OCI-LY7 (cell line): ENCODE results near the gene NAV2. TPM values are rescaled to one million over a fixed set of nuclear protein-coding genes. Genes with fewer than 3 reads are reported as not detected.

ENCODE experiments used
- BruUV-seq: library from RNA; stranded (reverse); fragments of 400-500 nt; replicated peaks from 2 replicates; lab custom pipeline; 2021; lab: Mats Ljungman, UMichigan
- CTCF ChIA-PET: fragments of 300-600 bp; sonication (Branson Sonifier 250); formaldehyde crosslinking; loops from one replicate; lab custom pipeline; 2022; ENCODE audit warnings: antibody characterized with exemption; ENCODE audit not compliant: unreplicated experiment; lab: Charles Lee
- POLR2A ChIA-PET: fragments of 300-600 bp; sonication (Branson Sonifier 250); formaldehyde crosslinking; loops from one replicate; lab custom pipeline; 2022; ENCODE audit warnings: antibody characterized with exemption; lab: Charles Lee
- DNase-seq: peaks from one replicate; pipeline ENCODE4 v3.0.0-alpha.2; 2015; ENCODE audit warnings: low spot score
- H2AFZ ChIP-seq: fragments of 200-600 bp; sonication (generic), shearing (Covaris generic); 2 replicates; pipeline ENCODE4 v1.6.1; 2014; ENCODE audit warnings: mild to moderate bottlenecking, antibody characterized with exemption, low read length, moderate library complexity
- H3K27ac ChIP-seq: fragments of 200-600 bp; sonication (generic); 2 replicates; pipeline ENCODE4 v1.5.1; 2014; ENCODE audit warnings: mixed run types, low read depth, mild to moderate bottlenecking, moderate library complexity, low read length, inconsistent platforms; ENCODE audit not compliant: poor library complexity, severe bottlenecking
- H3K36me3 ChIP-seq: fragments of 200-600 bp; sonication (generic); 2 replicates; pipeline ENCODE4 v1.6.1; 2014; ENCODE audit warnings: mild to moderate bottlenecking, antibody characterized with exemption, low read length, moderate library complexity, mixed read lengths; ENCODE audit not compliant: insufficient read depth
- H3K4me1 ChIP-seq: fragments of 200-600 bp; sonication (generic); 2 replicates; pipeline ENCODE4 v1.5.1; 2014; ENCODE audit warnings: mild to moderate bottlenecking, low read length; ENCODE audit not compliant: insufficient read depth, poor library complexity, severe bottlenecking
- H3K4me2 ChIP-seq: fragments of 200-600 bp; sonication (generic); 2 replicates; pipeline ENCODE4 v1.6.1; 2014; ENCODE audit warnings: mild to moderate bottlenecking, low read length
- H3K4me3 ChIP-seq: fragments of 200-600 bp; sonication (generic); 2 replicates; pipeline ENCODE4 v1.5.1; 2014; ENCODE audit warnings: mild to moderate bottlenecking, low read depth, low read length; ENCODE audit not compliant: poor library complexity, severe bottlenecking
- H3K79me2 ChIP-seq: fragments of 200-600 bp; sonication (generic); 2 replicates; pipeline ENCODE4 v1.6.1; 2016; ENCODE audit warnings: low read depth, mild to moderate bottlenecking, low read length, moderate library complexity, mixed read lengths; ENCODE audit not compliant: insufficient read depth
- H3K9me2 ChIP-seq: fragments of 200-600 bp; sonication (generic); 2 replicates; pipeline ENCODE4 v1.6.1; 2016; ENCODE audit warnings: mild to moderate bottlenecking, low read length, mixed read lengths; ENCODE audit not compliant: insufficient read depth
- H3K9me3 ChIP-seq: fragments of 200-600 bp; sonication (generic); 2 replicates; pipeline ENCODE4 v1.6.1; 2014; ENCODE audit warnings: mild to moderate bottlenecking, mixed run types, low read length, mixed read lengths
- H4K20me1 ChIP-seq: fragments of 200-600 bp; sonication (generic); 2 replicates; pipeline ENCODE4 v1.6.1; 2014; ENCODE audit warnings: mild to moderate bottlenecking, antibody characterized with exemption, low read length, moderate library complexity, mixed read lengths; ENCODE audit not compliant: insufficient read depth
- EZH2phosphoT487 ChIP-seq: fragments of 200-600 bp; sonication (generic); IDR thresholded peaks from 2 replicates; pipeline ENCODE4 v1.6.1; 2018; ENCODE audit warnings: low read depth, borderline replicate concordance, mild to moderate bottlenecking, mixed run types, antibody characterized with exemption, low read length, moderate library complexity, mixed read lengths
- intact Hi-C: fragments of 100-400 bp; cut with micrococcal nuclease; formaldehyde crosslinking; loops from one replicate; pipeline ENCODE4 v1.10.0; 2022; ENCODE audit not compliant: unreplicated experiment
- total RNA-seq, 2 experiments: library from RNA; depleted of rRNA in 1 of 2; stranded (reverse); fragments of >200 nt in 1 of 2; shearing (Covaris generic) in 1 of 2; gene quantifications; 2 replicates each; pipeline ENCODE4 v1.2.3, GENCODE V29; 2014 to 2022
- TF ChIP-seq, protein P1 (sequence below): fragments of 200-600 bp; sonication (generic); conservative IDR thresholded peaks from 2 replicates; pipeline ENCODE4 v1.5.1; 2014; ENCODE audit warnings: mild to moderate bottlenecking, antibody characterized with exemption, low read length, moderate library complexity, mixed read lengths

Gene NAV2
- total RNA-seq, 2 experiments from 2014 or later, result 0.06 to 0.68 TPM

- H3K9me2 ChIP-seq, result no peaks in the 10 kb centered on the region
- H3K4me2 ChIP-seq, result no peak overlapping the region
- H3K9me3 ChIP-seq, result no peaks in the 10 kb centered on the region
- BruUV-seq, result no TSS peak
- H3K4me3 ChIP-seq, result no peak overlapping the region
- H3K4me1 ChIP-seq, result no peaks in the 10 kb centered on the region
- no peaks in the 10 kb centered on the region for H3K79me2 ChIP-seq
- no peak for DNase-seq
- intact Hi-C loops, result no loop called here
- CTCF ChIA-PET, result no interaction called here
- POLR2A ChIA-PET, result interaction anchor here (0.8 kb wide), 1 partner anchor 83 kb away, joined by 3 read pairs; no protein-coding TSS in a partner anchor
- no peak overlapping the region for H3K27ac ChIP-seq
- TF ChIP-seq, protein P1, sequence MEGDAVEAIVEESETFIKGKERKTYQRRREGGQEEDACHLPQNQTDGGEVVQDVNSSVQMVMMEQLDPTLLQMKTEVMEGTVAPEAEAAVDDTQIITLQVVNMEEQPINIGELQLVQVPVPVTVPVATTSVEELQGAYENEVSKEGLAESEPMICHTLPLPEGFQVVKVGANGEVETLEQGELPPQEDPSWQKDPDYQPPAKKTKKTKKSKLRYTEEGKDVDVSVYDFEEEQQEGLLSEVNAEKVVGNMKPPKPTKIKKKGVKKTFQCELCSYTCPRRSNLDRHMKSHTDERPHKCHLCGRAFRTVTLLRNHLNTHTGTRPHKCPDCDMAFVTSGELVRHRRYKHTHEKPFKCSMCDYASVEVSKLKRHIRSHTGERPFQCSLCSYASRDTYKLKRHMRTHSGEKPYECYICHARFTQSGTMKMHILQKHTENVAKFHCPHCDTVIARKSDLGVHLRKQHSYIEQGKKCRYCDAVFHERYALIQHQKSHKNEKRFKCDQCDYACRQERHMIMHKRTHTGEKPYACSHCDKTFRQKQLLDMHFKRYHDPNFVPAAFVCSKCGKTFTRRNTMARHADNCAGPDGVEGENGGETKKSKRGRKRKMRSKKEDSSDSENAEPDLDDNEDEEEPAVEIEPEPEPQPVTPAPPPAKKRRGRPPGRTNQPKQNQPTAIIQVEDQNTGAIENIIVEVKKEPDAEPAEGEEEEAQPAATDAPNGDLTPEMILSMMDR, result no peak
- no peak for TF ChIP-seq EZH2phosphoT487
- no peak overlapping the region for H2AFZ ChIP-seq
- H3K36me3 ChIP-seq, result no peaks in the 10 kb centered on the region
- H4K20me1 ChIP-seq, result no peaks in the 10 kb centered on the region
Measured at GRCh38 chr11:20048707-20049106, 336.1 kb downstream of the NAV2 start.

GRCh38 chr11:20049231-20049630 lies 336.6 kb downstream of the NAV2 start:
- no peak overlapping the region for H3K4me2 ChIP-seq
- ChIA-PET CTCF (no interaction called here), POLR2A (no interaction called here)
- no peaks in the 10 kb centered on the region for H3K36me3 ChIP-seq
- no TSS peak for BruUV-seq
- no peaks in the 10 kb centered on the region for H3K79me2 ChIP-seq
- intact Hi-C loops, result no loop called here
- TF ChIP-seq, protein P1, result no peak
- TF ChIP-seq EZH2phosphoT487, result no peak
- no peak for DNase-seq
- no peaks in the 10 kb centered on the region for H4K20me1 ChIP-seq
- no peak overlapping the region for H3K27ac ChIP-seq
- H3K4me1 ChIP-seq, result no peaks in the 10 kb centered on the region
- no peaks in the 10 kb centered on the region for H3K9me2 ChIP-seq
- no peak overlapping the region for H2AFZ ChIP-seq
- no peak overlapping the region for H3K4me3 ChIP-seq
- H3K9me3 ChIP-seq, result no peaks in the 10 kb centered on the region

DNA sequence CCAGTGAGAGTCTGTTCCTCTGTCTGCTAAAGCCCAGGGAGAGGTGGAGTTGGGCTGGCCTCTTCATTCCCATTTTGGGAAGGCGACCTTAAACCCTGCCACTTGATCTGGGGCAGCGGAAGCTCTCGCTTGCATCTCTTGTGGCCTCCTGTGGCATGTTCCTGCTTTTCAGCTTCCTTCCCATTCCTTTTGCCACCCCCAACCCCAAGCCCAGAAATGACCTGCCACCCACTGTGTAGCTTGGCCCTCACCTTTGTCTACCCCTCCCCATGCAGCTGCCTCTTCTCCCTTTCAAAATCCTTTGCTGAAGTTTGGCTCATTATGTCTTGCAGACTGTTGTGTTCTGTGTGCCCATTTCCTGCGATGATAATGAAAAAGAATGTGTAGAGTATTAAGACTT lies 337.4 kb downstream of the NAV2 start:
- BruUV-seq, result no TSS peak
- Histone ChIP-seq H3K9me3 (no peaks in the 10 kb centered on the region), H3K27ac (no peak overlapping the region), H3K4me3 (no peak overlapping the region), H3K36me3 (no peaks in the 10 kb centered on the region), H3K4me1 (no peaks in the 10 kb centered on the region), H2AFZ (no peak overlapping the region), H4K20me1 (no peaks in the 10 kb centered on the region), H3K4me2 (no peak overlapping the region), H3K9me2 (no peaks in the 10 kb centered on the region), H3K79me2 (no peaks in the 10 kb centered on the region)
- POLR2A ChIA-PET, result no interaction called here
- DNase-seq, result no peak
- intact Hi-C loops, result no loop called here
- no peak for TF ChIP-seq EZH2phosphoT487
- TF ChIP-seq, protein P1, result no peak
- CTCF ChIA-PET, result no interaction called here
